Measurements from ENCODE around the gene ABCA13.
A peak's percentile ranks its signal among the peaks of the same experiment; 100 is the strongest.

ABCA13 gene

GRCh38 chr7:48225101-48225500, 53.8 kb downstream of the ABCA13 start:
- DNase-seq: no peak

- no peak for DNase-seq
Measured at GRCh38 chr7:48237354-48237753, 66.1 kb downstream of the ABCA13 start.

- DNase-seq: no peak
Measured at GRCh38 chr7:48242846-48243245, 71.6 kb downstream of the ABCA13 start.

GRCh38 chr7:48244864-48245271, 73.6 kb downstream of the ABCA13 start:
- peak in 9 of 56 donors; percentile 2 to 20 (median 13) for DNase-seq

GRCh38 chr7:48245751-48246472, 74.7 kb downstream of the ABCA13 start:
- peak in 1 of 56 donors; percentile 4 for DNase-seq

GRCh38 chr7:48249166-48249565, 77.9 kb downstream of the ABCA13 start:
- no peak for DNase-seq

GRCh38 chr7:48250441-48250951, 79.2 kb downstream of the ABCA13 start:
- no peak for DNase-seq

GRCh38 chr7:48251766-48252165, 80.5 kb downstream of the ABCA13 start:
- no peak for DNase-seq

- no peak for DNase-seq
Measured at GRCh38 chr7:48252995-48253394, 81.7 kb downstream of the ABCA13 start.

- DNase-seq: no peak
Measured at GRCh38 chr7:48255046-48255445, 83.8 kb downstream of the ABCA13 start.

- DNase-seq: no peak
Measured at GRCh38 chr7:48259463-48260280, 88.4 kb downstream of the ABCA13 start.

GRCh38 chr7:48261696-48262095, 90.4 kb downstream of the ABCA13 start:
- no peak for DNase-seq

- no peak for DNase-seq
Measured at GRCh38 chr7:48262606-48263310, 91.5 kb downstream of the ABCA13 start.

GRCh38 chr7:48263311-48263650, 92.0 kb downstream of the ABCA13 start:
- DNase-seq: no peak

- no peak for DNase-seq
Measured at GRCh38 chr7:48269066-48269465, 97.8 kb downstream of the ABCA13 start.

GRCh38 chr7:48274662-48275061, 103.4 kb downstream of the ABCA13 start:
- DNase-seq: no peak

GRCh38 chr7:48279420-48279819, 108.2 kb downstream of the ABCA13 start:
- DNase-seq: no peak

- DNase-seq: no peak
Measured at GRCh38 chr7:48280100-48280499, 108.8 kb downstream of the ABCA13 start.

- DNase-seq: no peak
Measured at GRCh38 chr7:48285373-48285772, 114.1 kb downstream of the ABCA13 start.

GRCh38 chr7:48286836-48287235, 115.6 kb downstream of the ABCA13 start:
- no peak for DNase-seq

GRCh38 chr7:48289656-48290055, 118.4 kb downstream of the ABCA13 start:
- no peak for DNase-seq

GRCh38 chr7:48292949-48293348, 121.7 kb downstream of the ABCA13 start:
- no peak for DNase-seq

Data from nucleus accumbens (tissue), 56 donors.